Measurements from ENCODE around the gene TUFM. TPM values are rescaled to one million over a fixed set of nuclear protein-coding genes. Genes with fewer than 3 reads are reported as not detected.

Gene TUFM
- total RNA-seq (2014; rRNA removed; shearing (Covaris generic)) (162 and 192 TPM in 2 replicates), polyA plus RNA-seq (2016; fragmentation: Nextera tagmentation; extraction: Ambion mirVana) (246 and 248 TPM in 2 replicates)
- long read RNA-seq, transcript TUFM-201 (10 exons, 2,071 nt), result major isoform, 574 of 624 reads
- long read RNA-seq, partial matches to known transcripts, result 10 of 624 reads
- long read RNA-seq, other reads (novel, unspliced or antisense), result 37 of 624 reads

DNA sequence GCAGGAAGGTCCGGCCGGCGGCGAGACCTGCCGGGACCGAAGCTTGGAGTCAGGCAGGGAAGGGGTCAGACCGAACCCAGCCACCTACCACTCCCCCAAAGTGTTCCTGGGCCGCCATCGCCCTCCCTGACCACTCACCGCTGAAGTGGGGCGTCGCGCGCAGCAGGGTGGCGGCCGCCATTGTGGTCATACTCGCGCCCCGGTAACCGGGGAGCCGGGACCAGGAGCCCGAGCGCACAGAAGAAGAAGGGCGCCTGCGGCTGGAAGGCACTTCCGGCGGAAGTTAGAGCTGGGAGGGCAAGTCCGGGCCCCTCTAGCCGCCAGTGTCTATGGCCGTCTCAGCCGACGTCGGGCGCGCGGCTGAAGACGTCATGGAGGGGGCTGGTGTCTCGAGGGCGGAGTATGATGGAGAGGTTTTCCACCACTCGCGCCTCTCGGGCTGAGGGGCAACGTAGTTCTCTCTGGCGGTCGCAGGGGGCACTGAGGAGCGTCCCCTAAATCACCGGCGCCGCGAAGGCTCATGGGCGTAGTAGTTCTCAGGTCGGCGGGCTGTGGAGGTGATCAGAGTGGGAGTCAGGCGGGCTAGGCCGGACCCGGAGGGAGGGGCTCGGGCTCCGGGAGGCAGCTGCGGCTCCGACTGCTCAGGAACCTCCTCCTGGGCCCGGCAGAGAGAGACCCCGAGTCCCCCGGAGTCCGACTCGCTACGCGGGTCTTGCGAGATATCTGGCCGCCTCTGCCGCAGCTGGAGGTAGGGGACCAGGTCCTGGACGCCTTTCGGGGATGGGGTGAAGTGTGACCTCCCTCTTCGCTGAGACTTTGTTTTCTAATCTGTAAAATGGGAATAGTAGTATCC lies at the start of gene TUFM:
TSS of gene TUFM (minus strand) at position 269 of the 853 bp plus-strand sequence. CDS start at position 190, 79 bp downstream.
- Histone ChIP-seq H3K27ac (ENCODE audit: low read depth) (peak within 1 kb of the TSS; percentile 87), H4K20me1 (replicated peaks; ENCODE audit: insufficient read depth) (peaks cover 7% of the 10 kb centered on the region), H3K4me2 (peak within 1 kb of the TSS; percentile 98), H3K36me3 (ENCODE audit: insufficient read depth) (peaks cover 23% of the 10 kb centered on the region), H3K9me2 (ENCODE audit: insufficient read depth) (no peaks in the 10 kb centered on the region), H2AFZ (peak within 1 kb of the TSS; percentile 58), H3F3A (replicated peaks; ENCODE audit: low read depth) (peaks cover 19% of the 10 kb centered on the region; the same call in 1 of the 2 replicates), H3K4me1 (ENCODE audit: insufficient read depth) (peaks cover 9% of the 10 kb centered on the region; the same call in 1 of the 2 replicates), H3K4me3 (peak within 1 kb of the TSS; percentile 95), H3K27me3 (ENCODE audit: insufficient read depth) (no peaks in the 10 kb centered on the region), H3K79me2 (replicated peaks; ENCODE audit: insufficient read depth) (peaks cover 15% of the 10 kb centered on the region)
- ATAC-seq (peak; percentile 91), DNase-seq (ENCODE audit: low spot score) (peak; percentile 99)
- H3K27me3 Mint-ChIP-seq (ENCODE audit: insufficient read depth, low read depth, poor library complexity), result peaks cover 15% of the 10 kb centered on the region
- peak; percentile 75 for TF ChIP-seq POLR2AphosphoS5 (IDR thresholded peaks at IDR 0.05; ENCODE audit: low read depth)
- TF ChIP-seq, protein P1, sequence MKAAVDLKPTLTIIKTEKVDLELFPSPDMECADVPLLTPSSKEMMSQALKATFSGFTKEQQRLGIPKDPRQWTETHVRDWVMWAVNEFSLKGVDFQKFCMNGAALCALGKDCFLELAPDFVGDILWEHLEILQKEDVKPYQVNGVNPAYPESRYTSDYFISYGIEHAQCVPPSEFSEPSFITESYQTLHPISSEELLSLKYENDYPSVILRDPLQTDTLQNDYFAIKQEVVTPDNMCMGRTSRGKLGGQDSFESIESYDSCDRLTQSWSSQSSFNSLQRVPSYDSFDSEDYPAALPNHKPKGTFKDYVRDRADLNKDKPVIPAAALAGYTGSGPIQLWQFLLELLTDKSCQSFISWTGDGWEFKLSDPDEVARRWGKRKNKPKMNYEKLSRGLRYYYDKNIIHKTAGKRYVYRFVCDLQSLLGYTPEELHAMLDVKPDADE (IDR thresholded peaks at IDR 0.05), result peak; percentile 95
- no peak for TF ChIP-seq EZH2phosphoT487 (IDR thresholded peaks at IDR 0.05; ENCODE audit: unreplicated experiment)
- peak; percentile 99 for TF ChIP-seq CREB1 (CRISPR knock-in tag; IDR thresholded peaks at IDR 0.05; ENCODE audit: low read depth)
- TF ChIP-seq, protein P2, sequence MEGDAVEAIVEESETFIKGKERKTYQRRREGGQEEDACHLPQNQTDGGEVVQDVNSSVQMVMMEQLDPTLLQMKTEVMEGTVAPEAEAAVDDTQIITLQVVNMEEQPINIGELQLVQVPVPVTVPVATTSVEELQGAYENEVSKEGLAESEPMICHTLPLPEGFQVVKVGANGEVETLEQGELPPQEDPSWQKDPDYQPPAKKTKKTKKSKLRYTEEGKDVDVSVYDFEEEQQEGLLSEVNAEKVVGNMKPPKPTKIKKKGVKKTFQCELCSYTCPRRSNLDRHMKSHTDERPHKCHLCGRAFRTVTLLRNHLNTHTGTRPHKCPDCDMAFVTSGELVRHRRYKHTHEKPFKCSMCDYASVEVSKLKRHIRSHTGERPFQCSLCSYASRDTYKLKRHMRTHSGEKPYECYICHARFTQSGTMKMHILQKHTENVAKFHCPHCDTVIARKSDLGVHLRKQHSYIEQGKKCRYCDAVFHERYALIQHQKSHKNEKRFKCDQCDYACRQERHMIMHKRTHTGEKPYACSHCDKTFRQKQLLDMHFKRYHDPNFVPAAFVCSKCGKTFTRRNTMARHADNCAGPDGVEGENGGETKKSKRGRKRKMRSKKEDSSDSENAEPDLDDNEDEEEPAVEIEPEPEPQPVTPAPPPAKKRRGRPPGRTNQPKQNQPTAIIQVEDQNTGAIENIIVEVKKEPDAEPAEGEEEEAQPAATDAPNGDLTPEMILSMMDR (conservative IDR thresholded peaks at IDR 0.05; ENCODE audit: low read depth in 2 of 2), result peak; percentile 44 to 68
- peak within 1 kb of the TSS; percentile 98 for H3K4me3 Mint-ChIP-seq
- peaks cover 48% of the 10 kb centered on the region for H3K36me3 Mint-ChIP-seq (ENCODE audit: low read depth)
- H3K9me3 Mint-ChIP-seq, result no peaks in the 10 kb centered on the region
- H3K27ac Mint-ChIP-seq, result peak within 1 kb of the TSS; percentile 96
- peaks cover 10% of the 10 kb centered on the region; the same call in 2 of the 3 replicates for H3K4me1 Mint-ChIP-seq

DNA sequence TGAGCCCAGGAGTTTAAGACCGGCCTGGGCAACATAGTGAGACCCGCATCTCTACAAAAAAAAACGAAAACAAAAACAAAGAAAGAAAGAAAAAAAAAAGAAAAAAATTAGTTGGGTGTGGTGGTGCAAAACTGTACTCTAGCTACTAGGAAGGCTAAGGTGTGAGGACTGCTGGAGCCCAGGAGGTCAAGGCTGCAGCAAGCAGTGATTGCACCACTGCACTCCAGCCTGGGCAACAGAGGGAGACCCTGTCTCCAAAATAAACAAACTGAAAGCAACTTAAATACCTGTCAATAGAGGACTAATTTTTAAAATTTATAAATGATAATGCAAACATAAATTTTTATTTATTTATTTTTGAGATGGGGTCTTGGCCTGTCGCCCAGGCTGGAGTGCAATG lies 49.5 kb upstream of the TUFM start:
- H4K20me1 ChIP-seq (replicated peaks; ENCODE audit: insufficient read depth), result no peaks in the 10 kb centered on the region; the same call in 1 of the 2 replicates
- H3K9me3 Mint-ChIP-seq, result no peaks in the 10 kb centered on the region
- ATAC-seq (no peak), DNase-seq (ENCODE audit: low spot score) (no peak)
- H3K27ac ChIP-seq (ENCODE audit: low read depth), result no peak overlapping the region
- H3K36me3 Mint-ChIP-seq (ENCODE audit: low read depth), result no peaks in the 10 kb centered on the region; the same call in 2 of the 3 replicates
- no peak overlapping the region for H3K27ac Mint-ChIP-seq
- H3K27me3 Mint-ChIP-seq (ENCODE audit: insufficient read depth, low read depth, poor library complexity), result peaks cover 3% of the 10 kb centered on the region
- H3K27me3 ChIP-seq (ENCODE audit: insufficient read depth), result no peaks in the 10 kb centered on the region
- no peaks in the 10 kb centered on the region for H3F3A ChIP-seq (replicated peaks; ENCODE audit: low read depth)
- H2AFZ ChIP-seq, result no peak overlapping the region
- H3K9me2 ChIP-seq (ENCODE audit: insufficient read depth), result no peaks in the 10 kb centered on the region
- no peaks in the 10 kb centered on the region for H3K79me2 ChIP-seq (replicated peaks; ENCODE audit: insufficient read depth)
- H3K4me1 ChIP-seq (ENCODE audit: insufficient read depth), result no peaks in the 10 kb centered on the region
- no peaks in the 10 kb centered on the region for H3K4me1 Mint-ChIP-seq
- H3K36me3 ChIP-seq (ENCODE audit: insufficient read depth), result no peaks in the 10 kb centered on the region
- no peak overlapping the region for H3K4me3 Mint-ChIP-seq
- H3K4me2 ChIP-seq, result no peak overlapping the region
- H3K4me3 ChIP-seq, result no peak overlapping the region
- no peak for TF ChIP-seq ZNF331 (CRISPR knock-in tag; IDR thresholded peaks at IDR 0.05; ENCODE audit: low read depth)
- TF ChIP-seq STAT1 (IDR thresholded peaks at IDR 0.05; ENCODE audit: unreplicated experiment), result no peak
- no peak for TF ChIP-seq CREB1 (CRISPR knock-in tag; IDR thresholded peaks at IDR 0.05; ENCODE audit: low read depth)
- no peak for TF ChIP-seq ZNF114 (CRISPR knock-in tag; IDR thresholded peaks at IDR 0.05)
- TF ChIP-seq JUNB (IDR thresholded peaks at IDR 0.05; ENCODE audit: unreplicated experiment), result no peak
- TF ChIP-seq, protein P2 (conservative IDR thresholded peaks at IDR 0.05; ENCODE audit: low read depth in 2 of 2), result no peak
